ENCODE data around the gene ATXN7.

- TF ChIP-seq, protein P1, sequence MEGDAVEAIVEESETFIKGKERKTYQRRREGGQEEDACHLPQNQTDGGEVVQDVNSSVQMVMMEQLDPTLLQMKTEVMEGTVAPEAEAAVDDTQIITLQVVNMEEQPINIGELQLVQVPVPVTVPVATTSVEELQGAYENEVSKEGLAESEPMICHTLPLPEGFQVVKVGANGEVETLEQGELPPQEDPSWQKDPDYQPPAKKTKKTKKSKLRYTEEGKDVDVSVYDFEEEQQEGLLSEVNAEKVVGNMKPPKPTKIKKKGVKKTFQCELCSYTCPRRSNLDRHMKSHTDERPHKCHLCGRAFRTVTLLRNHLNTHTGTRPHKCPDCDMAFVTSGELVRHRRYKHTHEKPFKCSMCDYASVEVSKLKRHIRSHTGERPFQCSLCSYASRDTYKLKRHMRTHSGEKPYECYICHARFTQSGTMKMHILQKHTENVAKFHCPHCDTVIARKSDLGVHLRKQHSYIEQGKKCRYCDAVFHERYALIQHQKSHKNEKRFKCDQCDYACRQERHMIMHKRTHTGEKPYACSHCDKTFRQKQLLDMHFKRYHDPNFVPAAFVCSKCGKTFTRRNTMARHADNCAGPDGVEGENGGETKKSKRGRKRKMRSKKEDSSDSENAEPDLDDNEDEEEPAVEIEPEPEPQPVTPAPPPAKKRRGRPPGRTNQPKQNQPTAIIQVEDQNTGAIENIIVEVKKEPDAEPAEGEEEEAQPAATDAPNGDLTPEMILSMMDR (IDR thresholded peaks at IDR 0.05): no peak
- TF ChIP-seq POLR2A (IDR thresholded peaks at IDR 0.05) (no peak), POLR2AphosphoS5 (IDR thresholded peaks at IDR 0.05; ENCODE audit: insufficient read depth in 1 of 2, low read depth in 1 of 2) (no peak)
These were observed 185.0 kb downstream of the ATXN7 start for GRCh38 chr3:64048631-64049061.
